Thyroid gland (tissue), 4 donors: ENCODE results near the gene KDM4E. TPM values are rescaled to one million over a fixed set of nuclear protein-coding genes. Genes with fewer than 3 reads are reported as not detected.
"Not testable (repeated sequence)": the region's sequence is repeated elsewhere in the genome, so short reads cannot be mapped to it uniquely, and the experiment has no call there.

Experiments used
- DNase-seq, 2 donors: peaks; one replicate each; pipeline ENCODE4 v3.0.0-alpha.2; 2019
- H3K27ac ChIP-seq, 3 donors: fragments of 200-600 bp; sonication (generic); 1 replicate in 2 of 3; 2 replicates in 1 of 3; pipeline ENCODE4 v1.5.1; 2016 to 2019; ENCODE audit warnings: mild to moderate bottlenecking in 1 of 3, moderate library complexity in 1 of 3
- H3K27me3 ChIP-seq: fragments of 200-600 bp; sonication (generic); one replicate; pipeline ENCODE4 v1.5.1; 2019
- H3K36me3 ChIP-seq, 2 donors: fragments of 200-600 bp; sonication (generic); one replicate each; pipeline ENCODE4 v1.5.1; 2016 to 2019
- H3K4me1 ChIP-seq, 2 donors: fragments of 200-600 bp; sonication (generic); one replicate each; pipeline ENCODE4 v1.5.1; 2017 to 2019
- H3K4me3 ChIP-seq, 3 donors: fragments of 200-600 bp; sonication (generic); replicated peaks in 1 of 3; 1 replicate in 2 of 3; 2 replicates in 1 of 3; pipeline ENCODE4 v1.5.1; 2016; ENCODE audit warnings: mild to moderate bottlenecking in 1 of 3
- H3K9me3 ChIP-seq: fragments of 200-600 bp; sonication (generic); one replicate; pipeline ENCODE4 v1.5.1; 2017
- POLR2A ChIP-seq, 2 donors: fragments of 450-650 bp; IDR thresholded peaks; one replicate each; pipeline ENCODE4 v1.6.1; 2017; ENCODE audit warnings: antibody characterized with exemption in 2 of 2, mild to moderate bottlenecking in 2 of 2, moderate library complexity in 1 of 2
- WGBS, 2 donors: methylation state at CpG; one replicate each; pipeline ENCODE4 v1.1.5; 2017; 5-methylcytosine and 5-hydroxymethylcytosine counted together
- intact Hi-C: fragments of 100-400 bp; cut with DNase I; formaldehyde crosslinking; loops from one replicate; pipeline ENCODE4 v1.15.1; 2023
- total RNA-seq, 4 donors: library from RNA; depleted of rRNA; stranded (reverse); fragments of >200 nt; gene quantifications; one replicate each; pipeline ENCODE4 v1.2.3, GENCODE V29; 2016
- TF ChIP-seq, protein P1 (sequence below), 6 experiments: fragments of 200-600 bp in 3 of 6; fragments of 450-650 bp in 3 of 6; sonication (generic) in 3 of 6; IDR thresholded peaks; one replicate each; pipeline ENCODE4 v1.5.1; 2016 to 2019; ENCODE audit warnings: antibody characterized with exemption in 6 of 6, mild to moderate bottlenecking in 2 of 6, inconsistent platforms in 1 of 6, moderate library complexity in 1 of 6

Gene KDM4E
- total RNA-seq, 4 donors from 2014 or later = not detected

DNA sequence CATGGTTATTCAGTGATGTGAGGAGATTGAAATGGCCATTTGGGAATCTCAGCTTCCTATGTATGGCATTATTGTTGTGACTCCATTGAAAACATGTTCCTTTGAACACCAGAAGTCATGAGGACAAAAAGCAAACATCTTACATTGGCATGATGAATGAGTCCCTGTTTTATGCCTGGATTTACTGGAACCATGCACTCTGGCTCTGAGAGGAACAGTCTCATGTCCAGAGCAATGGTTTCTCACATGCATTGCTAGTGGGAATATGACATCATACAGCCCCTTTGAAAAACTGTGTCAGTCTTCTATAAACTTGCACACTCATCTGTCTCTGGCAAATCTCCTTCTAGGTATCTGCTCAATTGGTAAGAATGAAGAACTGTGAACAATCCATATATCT is 20.8 kb downstream of the KDM4E start:
- no peak for TF ChIP-seq POLR2A (IDR thresholded peaks at IDR 0.05)
- TF ChIP-seq, protein P1, sequence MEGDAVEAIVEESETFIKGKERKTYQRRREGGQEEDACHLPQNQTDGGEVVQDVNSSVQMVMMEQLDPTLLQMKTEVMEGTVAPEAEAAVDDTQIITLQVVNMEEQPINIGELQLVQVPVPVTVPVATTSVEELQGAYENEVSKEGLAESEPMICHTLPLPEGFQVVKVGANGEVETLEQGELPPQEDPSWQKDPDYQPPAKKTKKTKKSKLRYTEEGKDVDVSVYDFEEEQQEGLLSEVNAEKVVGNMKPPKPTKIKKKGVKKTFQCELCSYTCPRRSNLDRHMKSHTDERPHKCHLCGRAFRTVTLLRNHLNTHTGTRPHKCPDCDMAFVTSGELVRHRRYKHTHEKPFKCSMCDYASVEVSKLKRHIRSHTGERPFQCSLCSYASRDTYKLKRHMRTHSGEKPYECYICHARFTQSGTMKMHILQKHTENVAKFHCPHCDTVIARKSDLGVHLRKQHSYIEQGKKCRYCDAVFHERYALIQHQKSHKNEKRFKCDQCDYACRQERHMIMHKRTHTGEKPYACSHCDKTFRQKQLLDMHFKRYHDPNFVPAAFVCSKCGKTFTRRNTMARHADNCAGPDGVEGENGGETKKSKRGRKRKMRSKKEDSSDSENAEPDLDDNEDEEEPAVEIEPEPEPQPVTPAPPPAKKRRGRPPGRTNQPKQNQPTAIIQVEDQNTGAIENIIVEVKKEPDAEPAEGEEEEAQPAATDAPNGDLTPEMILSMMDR (IDR thresholded peaks at IDR 0.05) = no peak

DNA sequence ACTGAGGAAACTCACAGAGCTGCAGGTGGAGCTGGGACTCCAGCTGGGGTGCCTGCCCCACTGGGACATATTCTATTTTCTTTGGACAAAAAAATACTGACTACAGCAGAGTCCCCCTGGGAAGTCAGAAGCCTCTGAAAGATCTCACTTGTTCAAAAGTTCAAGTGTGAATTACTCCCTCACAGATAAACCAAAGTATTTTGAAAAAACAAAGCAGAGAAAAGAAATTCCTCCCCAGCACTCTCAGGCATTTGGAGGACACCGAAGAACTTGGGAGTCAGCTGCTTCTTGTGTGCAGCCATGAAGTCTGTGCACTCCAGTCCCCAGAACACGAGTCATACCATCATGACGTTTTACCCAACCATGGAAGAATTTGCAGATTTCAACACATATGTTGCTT is 24.1 kb downstream of the KDM4E start, which contains the start of gene KDM4F:
KDM4F (plus strand) TSS at position 301 of the 400 bp plus-strand sequence.
- H3K36me3 ChIP-seq, H3K27ac ChIP-seq, H3K9me3 ChIP-seq, H3K4me3 ChIP-seq, intact Hi-C loops, H3K27me3 ChIP-seq, H3K4me1 ChIP-seq, DNase-seq: not testable (repeated sequence)
- 68 to 73% methylated on average over 3 of the region's 3 CpGs for WGBS, 2 donors

More for the DNA sequence above, 20.8 kb downstream of the KDM4E start:
- Histone ChIP-seq H3K27me3 (peaks cover 4% of the 10 kb centered on the region), H3K4me1 (no peaks in the 10 kb centered on the region), H3K27ac (no peak overlapping the region), H3K9me3 (no peaks in the 10 kb centered on the region), H3K36me3 (no peaks in the 10 kb centered on the region), H3K4me3 (no peak overlapping the region)
- no peak for DNase-seq
- intact Hi-C loops = no loop called here

DNA sequence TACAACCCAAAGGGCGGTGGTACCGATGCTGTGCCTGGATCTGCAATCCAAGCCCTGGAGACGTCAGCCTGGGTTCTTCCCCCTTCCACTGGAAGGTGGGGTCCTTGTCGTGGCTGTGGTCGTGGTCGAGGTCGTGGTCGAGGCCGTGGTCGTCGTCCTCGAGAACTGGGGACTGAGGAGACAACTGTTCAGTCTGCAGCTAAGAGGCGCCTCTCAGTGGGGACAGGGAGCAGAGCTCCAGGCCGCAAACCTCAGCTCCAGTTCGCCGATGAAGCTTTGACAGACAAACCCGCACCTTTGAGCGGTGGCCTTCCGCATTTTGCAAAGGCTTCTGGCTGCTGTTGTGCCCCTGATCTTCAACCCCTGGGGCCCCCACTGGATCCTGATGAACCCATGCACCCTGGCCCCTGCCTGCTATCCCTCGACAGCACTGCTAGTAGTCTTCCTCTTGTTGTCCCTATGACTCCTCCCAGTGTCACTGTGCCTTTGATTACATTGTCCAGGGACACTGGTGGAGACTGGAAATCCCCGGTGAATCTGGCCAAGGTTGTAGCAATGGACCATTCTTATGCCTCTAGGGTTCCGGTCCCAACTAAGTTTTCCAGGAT is 25.6 kb downstream of the KDM4E start:
- intact Hi-C loops = no loop called here
- no peaks in the 10 kb centered on the region for H3K4me1 ChIP-seq
- peaks cover 3% of the 10 kb centered on the region for H3K27me3 ChIP-seq
- no peak overlapping the region for H3K27ac ChIP-seq
- no peak for DNase-seq
- H3K36me3 ChIP-seq = no peaks in the 10 kb centered on the region
- no peak overlapping the region for H3K4me3 ChIP-seq
- H3K9me3 ChIP-seq = no peaks in the 10 kb centered on the region
- TF ChIP-seq POLR2A (IDR thresholded peaks at IDR 0.05) = no peak
- TF ChIP-seq, protein P1 (IDR thresholded peaks at IDR 0.05) = no peak
- WGBS, 2 donors = 87 to 94% methylated on average over 21 to 22 of the region's 22 CpGs

DNA sequence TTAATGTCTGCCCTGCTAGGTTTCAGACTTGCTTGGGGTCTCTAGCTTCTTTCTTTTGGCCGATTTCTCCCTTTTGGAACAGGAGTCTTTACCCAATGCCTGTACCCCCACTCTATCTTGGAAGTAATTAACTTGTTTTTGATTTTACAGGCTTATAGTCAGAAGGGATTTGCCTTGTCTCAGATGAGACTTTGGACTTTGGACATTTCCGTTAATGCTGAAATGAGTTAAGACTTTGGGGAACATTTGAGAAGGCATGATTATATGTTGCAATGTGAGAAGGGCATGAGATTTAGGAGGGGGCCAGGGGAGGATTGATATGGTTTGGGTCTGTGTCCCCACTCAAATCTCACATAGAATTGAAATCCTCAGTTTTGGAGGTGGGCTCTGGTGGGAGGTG is 29.3 kb downstream of the KDM4E start:
- Histone ChIP-seq H3K4me1 (no peaks in the 10 kb centered on the region), H3K27ac (no peak overlapping the region), H3K4me3 (no peak overlapping the region), H3K9me3 (no peaks in the 10 kb centered on the region), H3K36me3 (no peaks in the 10 kb centered on the region), H3K27me3 (peaks cover 3% of the 10 kb centered on the region)
- intact Hi-C loops = no loop called here
- 88 to 97% methylated on average over 2 of the region's 2 CpGs for WGBS, 2 donors
- TF ChIP-seq, protein P1 (IDR thresholded peaks at IDR 0.05) = no peak
- no peak for TF ChIP-seq POLR2A (IDR thresholded peaks at IDR 0.05)
- no peak for DNase-seq

DNA sequence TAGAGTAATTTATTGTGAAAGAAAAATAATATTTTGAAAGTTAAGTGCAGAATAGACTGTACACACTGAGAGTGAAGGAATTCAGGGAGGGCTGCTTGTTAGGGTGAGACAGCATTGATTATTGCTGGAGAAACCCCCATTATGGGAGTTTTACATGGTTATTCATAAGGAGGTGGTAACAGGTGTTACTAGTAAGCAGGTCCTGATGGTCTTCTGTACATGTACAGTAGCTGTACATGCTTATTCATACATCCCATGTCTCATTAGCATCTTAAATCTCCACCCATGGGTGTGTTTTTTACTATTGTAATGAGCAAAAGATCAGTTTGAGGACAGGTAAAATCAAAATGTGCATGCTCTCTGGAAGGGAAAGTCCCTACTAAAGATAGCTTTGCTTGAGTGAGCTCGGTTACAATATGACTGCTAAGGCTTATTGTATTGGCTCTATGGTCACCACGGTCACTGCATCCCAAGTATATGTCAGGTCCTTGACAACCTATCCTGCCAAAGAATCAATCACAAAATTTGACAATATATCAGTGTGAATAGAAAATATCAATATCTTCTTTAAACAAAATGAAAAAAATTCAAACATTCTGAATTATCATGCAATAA is 30.3 kb downstream of the KDM4E start:
- intact Hi-C loops = no loop called here
- Histone ChIP-seq H3K4me1 (no peaks in the 10 kb centered on the region), H3K36me3 (no peaks in the 10 kb centered on the region), H3K4me3 (no peak overlapping the region), H3K27me3 (peaks cover 3% of the 10 kb centered on the region), H3K9me3 (no peaks in the 10 kb centered on the region), H3K27ac (no peak overlapping the region)
- no peak for TF ChIP-seq POLR2A (IDR thresholded peaks at IDR 0.05)
- TF ChIP-seq, protein P1 (IDR thresholded peaks at IDR 0.05) = no peak
- WGBS, 2 donors = 39 to 42% methylated on average over 2 of the region's 2 CpGs
- no peak for DNase-seq
